Type B pancreatic cell (in vitro differentiated cells): Measurements from ENCODE around the gene NPHP4. TPM values are rescaled to one million over a fixed set of nuclear protein-coding genes. Genes with fewer than 3 reads are reported as not detected.

ENCODE experiments used
- DNase-seq: peaks from one replicate; pipeline ENCODE4 v3.0.0; 2021; ENCODE audit warnings: mixed read lengths; ENCODE audit not compliant: unreplicated experiment; ENCODE audit errors: extremely low spot score
- H3K27ac Mint-ChIP-seq: 2 replicates; pipeline ENCODE4 v1.8.0; 2021; ENCODE audit warnings: mild to moderate bottlenecking, mixed read lengths
- H3K27me3 Mint-ChIP-seq: 2 replicates; pipeline ENCODE4 v1.8.0; 2021; ENCODE audit warnings: mixed read lengths
- H3K36me3 Mint-ChIP-seq: 2 replicates; pipeline ENCODE4 v1.8.0; 2021; ENCODE audit warnings: mixed read lengths
- H3K4me1 Mint-ChIP-seq: one replicate; pipeline ENCODE4 v1.8.0; 2021; ENCODE audit warnings: mixed read lengths; ENCODE audit not compliant: unreplicated experiment
- H3K4me3 Mint-ChIP-seq: 2 replicates; pipeline ENCODE4 v1.8.0; 2021; ENCODE audit warnings: mild to moderate bottlenecking, mixed read lengths
- H3K9me3 Mint-ChIP-seq: 2 replicates; pipeline ENCODE4 v1.8.0; 2021; ENCODE audit warnings: mixed read lengths
- CTCF ChIP-seq: fragments of 200-600 bp; sonication (generic); conservative IDR thresholded peaks from 2 replicates; pipeline ENCODE4 v1.5.0; 2021; ENCODE audit warnings: antibody characterized with exemption, mild to moderate bottlenecking
- total RNA-seq: library from RNA; stranded (reverse); gene quantifications from 2 replicates; pipeline ENCODE4 v1.2.1, GENCODE V29; 2021; ENCODE audit warnings: low replicate concordance

NPHP4 gene
- total RNA-seq, 1 donor from 2014 or later, result 21.7 TPM

- H3K4me3 Mint-ChIP-seq, result no peak overlapping the region
- H3K27me3 Mint-ChIP-seq, result no peaks in the 10 kb centered on the region
- H3K27ac Mint-ChIP-seq, result no peak overlapping the region
- no peak for DNase-seq
- peaks cover 5% of the 10 kb centered on the region for H3K4me1 Mint-ChIP-seq
- no peaks in the 10 kb centered on the region for H3K36me3 Mint-ChIP-seq
- H3K9me3 Mint-ChIP-seq, result no peaks in the 10 kb centered on the region
- TF ChIP-seq CTCF, result no peak
Observed at GRCh38 chr1:6014130-6014999, 22.1 kb upstream of the NPHP4 start.

- H3K36me3 Mint-ChIP-seq, result no peaks in the 10 kb centered on the region
Observed at GRCh38 chr1:6013491-6013890, 21.3 kb upstream of the NPHP4 start.

GRCh38 chr1:6012529-6013318 is 20.5 kb upstream of the NPHP4 start:
- Mint-ChIP-seq H3K27ac (no peak overlapping the region), H3K4me1 (peaks cover 5% of the 10 kb centered on the region), H3K27me3 (no peaks in the 10 kb centered on the region), H3K36me3 (no peaks in the 10 kb centered on the region), H3K4me3 (no peak overlapping the region), H3K9me3 (no peaks in the 10 kb centered on the region)
- no peak for DNase-seq
- no peak for TF ChIP-seq CTCF

More at GRCh38 chr1:6013491-6013890, 21.3 kb upstream of the NPHP4 start:
- H3K4me3 Mint-ChIP-seq, result no peak overlapping the region
- no peak overlapping the region for H3K27ac Mint-ChIP-seq
- no peak for DNase-seq
- H3K9me3 Mint-ChIP-seq, result no peaks in the 10 kb centered on the region
- H3K4me1 Mint-ChIP-seq, result peaks cover 5% of the 10 kb centered on the region
- no peaks in the 10 kb centered on the region for H3K27me3 Mint-ChIP-seq
- no peak for TF ChIP-seq CTCF

GRCh38 chr1:6011946-6012258 is 19.7 kb upstream of the NPHP4 start:
- Mint-ChIP-seq H3K27ac (no peak overlapping the region), H3K9me3 (no peaks in the 10 kb centered on the region), H3K4me3 (no peak overlapping the region), H3K27me3 (no peaks in the 10 kb centered on the region), H3K4me1 (peaks cover 5% of the 10 kb centered on the region), H3K36me3 (no peaks in the 10 kb centered on the region)
- TF ChIP-seq CTCF, result no peak
- DNase-seq, result no peak

- Mint-ChIP-seq H3K9me3 (no peaks in the 10 kb centered on the region), H3K4me1 (peaks cover 5% of the 10 kb centered on the region), H3K4me3 (no peak overlapping the region), H3K27ac (no peak overlapping the region), H3K36me3 (no peaks in the 10 kb centered on the region), H3K27me3 (no peaks in the 10 kb centered on the region)
- no peak for TF ChIP-seq CTCF
- no peak for DNase-seq
Observed at GRCh38 chr1:6011161-6011945, 19.1 kb upstream of the NPHP4 start.
